ENCODE results near the gene COL26A1.

DNA sequence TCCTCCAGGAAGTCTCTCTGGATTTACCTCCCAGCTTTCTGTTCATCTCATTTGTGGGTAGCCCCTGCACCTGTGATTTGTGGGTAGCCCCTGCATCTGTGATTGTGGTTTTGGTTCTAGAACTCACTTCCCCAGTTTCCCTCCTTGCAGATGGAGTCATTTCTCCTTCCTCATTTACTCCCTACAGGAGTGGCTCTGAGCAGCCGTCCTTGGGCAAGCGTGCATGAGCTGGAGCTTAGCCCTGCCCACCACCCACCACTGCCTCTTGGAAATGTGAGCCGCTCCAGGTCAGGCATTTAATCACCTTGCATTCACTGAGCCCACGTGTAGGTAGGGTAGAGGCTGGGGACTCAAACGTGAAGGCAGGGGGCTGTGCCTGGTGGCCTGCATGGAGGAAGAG lies 8.2 kb downstream of the COL26A1 start:
- no peak for TF ChIP-seq CTCF (conservative IDR thresholded peaks at IDR 0.05; ENCODE audit: low read depth, low read length)
- TF ChIP-seq EZH2 (IDR thresholded peaks at IDR 0.05; ENCODE audit: low read length, unreplicated experiment), result no peak

Data from PC-3 (cell line).